ENCODE data around the gene CYP4F8.
"Not testable (repeated sequence)": the region's sequence is repeated elsewhere in the genome, so short reads cannot be mapped to it uniquely, and the experiment has no call there.

CYP4F8 gene, protein sequence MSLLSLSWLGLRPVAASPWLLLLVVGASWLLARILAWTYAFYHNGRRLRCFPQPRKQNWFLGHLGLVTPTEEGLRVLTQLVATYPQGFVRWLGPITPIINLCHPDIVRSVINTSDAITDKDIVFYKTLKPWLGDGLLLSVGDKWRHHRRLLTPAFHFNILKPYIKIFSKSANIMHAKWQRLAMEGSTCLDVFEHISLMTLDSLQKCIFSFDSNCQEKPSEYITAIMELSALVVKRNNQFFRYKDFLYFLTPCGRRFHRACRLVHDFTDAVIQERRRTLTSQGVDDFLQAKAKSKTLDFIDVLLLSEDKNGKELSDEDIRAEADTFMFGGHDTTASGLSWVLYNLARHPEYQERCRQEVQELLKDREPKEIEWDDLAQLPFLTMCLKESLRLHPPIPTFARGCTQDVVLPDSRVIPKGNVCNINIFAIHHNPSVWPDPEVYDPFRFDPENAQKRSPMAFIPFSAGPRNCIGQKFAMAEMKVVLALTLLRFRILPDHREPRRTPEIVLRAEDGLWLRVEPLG

DNA sequence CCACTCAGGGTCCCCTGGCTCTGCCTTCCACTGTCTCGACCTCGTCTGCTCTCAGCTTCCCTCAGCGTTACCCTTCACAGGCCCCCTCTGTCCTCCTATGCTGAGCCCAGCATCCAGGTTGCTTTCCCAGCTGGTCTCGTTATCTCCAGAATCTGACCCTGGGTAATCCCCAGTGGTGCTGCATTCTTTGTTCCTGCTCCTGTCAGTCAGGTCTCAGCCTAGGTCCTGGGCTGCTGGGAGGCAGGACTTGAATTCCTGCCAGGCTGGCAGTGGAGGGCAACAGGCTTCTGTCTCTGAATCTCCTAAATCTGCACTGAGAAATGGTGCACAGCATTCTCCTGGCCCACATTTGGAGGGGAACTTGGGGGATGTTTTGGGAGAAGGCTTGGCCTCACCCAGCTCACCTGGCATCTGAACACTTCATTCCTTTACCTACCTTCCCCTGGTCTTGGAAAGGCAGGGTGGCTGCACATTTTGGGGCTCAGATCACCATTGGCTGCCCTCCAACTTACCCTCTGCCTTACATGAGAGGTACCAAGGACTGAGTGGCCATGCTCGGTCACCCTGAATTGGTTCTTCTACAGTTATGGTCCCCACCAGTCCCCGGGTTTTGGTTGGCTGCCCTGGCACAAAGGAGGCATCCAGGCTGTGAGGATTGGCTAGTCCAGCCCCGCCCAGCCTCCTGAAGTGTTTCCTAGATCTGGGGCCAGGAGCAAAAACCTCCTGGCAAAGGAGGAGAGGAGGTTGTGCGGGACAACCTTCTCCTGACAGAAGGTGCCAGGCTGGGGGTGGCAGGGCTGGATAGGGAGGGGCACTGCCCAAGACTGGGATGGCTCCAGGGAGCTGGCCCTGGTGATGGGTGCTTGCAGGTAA is at the start of gene CYP4F8:
TSS of gene CYP4F8 (plus strand) at position 712 of the 873 bp plus-strand sequence. CDS start 399 bp downstream, outside the sequence.
- DNase-seq = no peak

GRCh38 chr19:15570420-15570819 is 44.6 kb upstream of the CYP4F8 start:
- DNase-seq = no peak

DNA sequence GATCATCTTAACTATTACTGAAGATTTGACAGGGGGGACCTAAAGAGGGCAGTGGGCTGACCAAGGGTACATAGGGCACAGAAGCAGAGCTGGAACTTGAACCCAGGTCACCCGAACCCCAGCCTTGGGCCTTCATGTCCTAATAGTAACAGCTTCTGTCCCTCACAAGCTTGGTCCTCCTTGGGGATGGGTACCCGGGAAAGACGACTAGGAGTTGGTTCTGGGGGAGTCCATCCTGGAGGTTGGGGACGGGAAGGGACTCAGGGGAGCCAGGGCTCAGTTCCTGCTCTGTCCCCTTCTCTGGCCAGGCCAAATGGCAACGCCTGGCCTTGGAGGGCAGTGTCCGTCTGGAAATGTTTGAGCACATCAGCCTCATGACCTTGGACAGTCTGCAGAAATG is 39.6 kb upstream of the CYP4F8 start:
- no peak for DNase-seq

DNA sequence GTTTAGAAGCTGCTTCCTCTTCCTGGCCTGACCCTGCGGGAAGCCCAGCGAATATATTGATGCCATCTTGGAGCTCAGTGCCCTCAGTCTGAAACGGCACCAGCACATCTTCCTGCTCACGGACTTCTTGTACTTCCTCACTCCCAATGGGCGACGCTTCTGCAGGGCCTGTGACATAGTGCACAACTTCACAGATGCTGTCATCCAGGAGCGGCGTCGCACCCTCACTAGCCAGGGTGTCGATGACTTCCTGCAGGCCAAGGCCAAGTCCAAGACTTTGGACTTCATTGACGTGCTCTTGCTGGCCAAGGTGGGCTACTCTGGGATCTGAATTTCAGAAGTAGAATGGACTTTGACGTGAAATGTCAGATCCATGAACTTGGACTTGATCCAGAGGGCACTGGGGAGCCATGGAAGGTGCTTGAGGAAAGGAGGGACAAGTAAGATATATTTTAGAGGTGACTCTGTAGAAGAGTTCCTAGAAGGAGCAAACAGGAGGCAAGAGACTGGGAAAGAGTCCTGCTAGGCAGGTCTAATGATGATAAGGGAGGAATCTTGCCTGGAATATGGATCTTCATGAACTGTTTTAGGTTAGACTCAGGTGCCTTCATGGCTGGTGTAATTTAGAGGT is 38.4 kb upstream of the CYP4F8 start:
- DNase-seq = no peak

GRCh38 chr19:15577184-15577771 is 37.7 kb upstream of the CYP4F8 start:
- DNase-seq = no peak

DNA sequence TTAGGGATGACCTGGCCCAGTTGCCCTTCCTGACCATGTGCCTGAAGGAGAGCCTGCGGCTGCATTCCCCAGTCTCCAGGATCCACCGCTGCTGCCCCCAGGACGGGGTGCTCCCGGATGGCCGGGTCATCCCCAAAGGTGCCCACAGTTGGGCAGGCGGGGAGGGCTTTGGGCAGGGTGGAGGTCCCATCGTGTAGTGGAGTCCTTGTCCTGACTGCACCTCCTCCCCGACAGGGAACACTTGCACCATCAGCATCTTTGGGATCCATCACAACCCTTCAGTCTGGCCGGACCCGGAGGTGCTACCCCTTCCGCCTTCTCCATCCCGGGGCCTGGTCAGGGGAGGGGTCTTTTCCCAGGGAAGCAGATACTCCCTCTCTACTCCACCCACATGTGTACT is 31.7 kb upstream of the CYP4F8 start:
- DNase-seq = no peak

DNA sequence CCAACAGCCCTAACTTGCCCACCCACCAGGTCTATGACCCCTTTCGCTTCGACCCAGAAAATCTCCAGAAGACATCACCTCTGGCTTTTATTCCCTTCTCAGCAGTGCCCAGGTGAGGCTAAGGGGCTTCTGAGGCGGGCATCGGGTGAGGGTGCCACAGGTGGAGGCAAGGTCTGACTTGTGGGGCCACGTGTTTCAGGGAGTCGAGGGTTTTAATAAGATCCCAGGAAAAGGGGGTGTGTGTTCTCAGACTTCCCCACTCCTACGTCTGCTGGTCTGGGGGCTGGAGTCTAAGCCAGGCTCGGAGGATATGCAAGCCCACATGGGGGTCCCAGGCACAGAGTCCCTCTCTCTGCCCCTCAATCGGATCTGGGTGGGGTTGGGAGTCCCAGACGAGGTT is 30.9 kb upstream of the CYP4F8 start:
- DNase-seq = no peak

DNA sequence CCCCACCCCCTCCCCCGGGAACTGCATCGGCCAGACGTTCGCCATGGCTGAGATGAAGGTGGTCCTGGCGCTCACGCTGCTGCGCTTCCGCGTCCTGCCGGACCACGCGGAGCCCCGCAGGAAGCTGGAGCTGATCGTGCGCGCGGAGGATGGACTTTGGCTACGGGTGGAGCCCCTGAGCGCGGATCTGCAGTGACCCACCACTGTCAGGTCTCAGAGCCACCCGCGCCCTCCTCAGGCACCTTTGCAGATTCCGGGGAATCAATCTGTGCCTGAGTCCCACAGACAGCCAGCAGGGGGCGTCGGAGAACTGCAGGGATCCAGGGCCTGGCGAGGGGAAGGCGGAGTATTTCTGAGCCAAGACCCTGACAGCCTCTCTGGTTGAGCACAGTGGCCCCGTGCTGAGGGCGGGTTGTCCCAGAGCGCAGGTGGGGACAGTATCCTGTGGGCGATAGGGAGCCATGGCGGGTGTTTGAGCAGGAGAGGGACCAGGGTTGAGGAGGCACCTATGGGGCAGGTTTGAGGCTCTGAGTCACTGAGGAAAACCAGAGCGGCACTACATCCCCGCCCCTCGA is 30.4 kb upstream of the CYP4F8 start:
- peak; percentile 81 for DNase-seq

- no peak for DNase-seq
Observed at GRCh38 chr19:15587663-15588062, 27.4 kb upstream of the CYP4F8 start.

DNA sequence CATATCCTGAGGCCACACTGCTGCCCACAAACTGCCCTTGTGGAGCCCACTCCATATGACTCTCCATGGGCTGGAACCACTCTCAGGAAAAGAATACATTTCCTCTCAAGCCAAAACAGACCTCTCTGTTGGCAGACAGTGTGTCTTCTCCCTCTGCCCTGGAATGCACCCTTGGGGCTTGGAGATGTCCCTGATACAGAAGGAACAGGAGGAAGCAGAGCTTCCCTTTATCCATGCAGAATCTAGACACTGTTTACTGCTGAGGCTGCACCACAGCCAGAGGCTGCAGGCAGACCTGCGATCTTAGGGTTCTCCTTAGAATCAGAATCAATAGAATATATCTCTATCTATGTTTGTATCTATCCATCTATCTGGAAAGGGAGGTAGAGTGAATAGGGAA is 26.8 kb upstream of the CYP4F8 start:
- no peak for DNase-seq

DNA sequence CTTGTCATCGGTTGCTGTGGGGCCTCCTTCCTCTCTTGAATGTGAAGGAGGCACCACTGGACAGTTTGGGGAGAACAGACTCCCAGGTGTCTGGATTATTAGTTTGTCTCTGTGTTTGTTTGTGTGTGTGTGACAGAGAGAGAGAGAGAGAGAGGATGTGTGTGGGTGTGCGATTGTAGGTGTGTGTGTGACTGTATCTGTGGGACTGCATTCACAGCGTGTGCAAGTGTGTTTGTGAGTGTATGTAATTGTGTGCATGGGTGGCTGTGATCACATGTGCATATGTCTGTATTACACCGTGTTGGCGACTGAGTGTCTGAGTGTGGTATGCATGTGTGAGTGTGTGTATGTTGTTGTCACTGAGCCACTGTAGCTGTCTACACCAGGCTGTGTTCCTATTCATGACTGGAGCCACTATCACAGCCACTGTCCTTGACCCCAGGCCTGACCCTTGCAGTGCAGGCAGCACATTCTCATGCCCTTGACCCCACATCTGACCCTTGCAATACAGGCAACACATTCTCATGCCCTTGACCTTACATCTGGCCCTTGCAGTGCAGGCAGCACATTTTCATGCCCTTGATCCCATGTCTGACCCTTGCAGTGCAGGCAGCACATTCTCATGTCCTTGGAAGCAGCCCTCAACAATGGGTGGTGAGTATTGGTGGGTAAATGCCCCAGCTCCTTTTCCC is 25.1 kb upstream of the CYP4F8 start:
- DNase-seq = no peak

DNA sequence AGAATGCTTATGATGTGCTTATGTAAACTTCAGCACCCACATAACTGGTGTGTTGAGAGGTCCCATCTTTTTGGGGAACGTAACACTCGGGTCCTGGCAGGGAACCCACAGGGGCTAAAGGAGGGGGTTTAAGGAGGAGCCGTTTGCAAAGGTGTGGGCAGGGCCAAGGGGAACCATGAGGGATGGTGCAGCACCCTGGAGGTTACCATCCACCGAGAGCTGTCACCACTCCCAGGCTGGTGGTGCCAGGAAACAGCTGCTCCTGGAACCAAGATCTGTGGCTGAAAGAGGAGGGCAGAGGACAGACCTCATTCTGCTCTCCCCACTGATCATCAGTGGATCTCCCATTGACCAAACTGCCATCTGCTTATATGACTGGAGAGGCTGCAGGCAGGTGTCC is 23.2 kb upstream of the CYP4F8 start:
- DNase-seq = no peak

- DNase-seq = not testable (repeated sequence)
Observed at GRCh38 chr19:15592506-15592905, 22.5 kb upstream of the CYP4F8 start.

DNA sequence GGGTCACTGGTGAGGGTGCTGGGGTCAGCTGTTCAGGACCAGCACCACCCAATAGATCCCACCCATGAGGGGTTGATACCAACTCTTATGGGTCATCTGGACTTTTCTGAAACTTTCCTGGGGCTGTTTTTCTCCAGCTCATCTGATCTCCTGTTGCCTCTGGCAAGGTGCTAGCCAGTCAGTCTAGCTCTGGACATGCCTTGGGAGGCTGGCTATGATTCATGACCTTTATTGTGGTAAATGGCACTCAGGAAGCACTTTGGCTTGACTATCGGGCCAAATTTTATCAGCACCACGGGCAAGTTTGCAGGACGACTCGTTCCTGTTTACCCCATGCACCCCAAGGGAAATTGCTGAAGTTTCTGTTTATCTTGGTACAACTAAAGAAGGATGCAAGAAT is 21.3 kb upstream of the CYP4F8 start:
- DNase-seq = not testable (repeated sequence)

- DNase-seq = no peak
Observed at GRCh38 chr19:15595069-15595468, 19.9 kb upstream of the CYP4F8 start.

DNA sequence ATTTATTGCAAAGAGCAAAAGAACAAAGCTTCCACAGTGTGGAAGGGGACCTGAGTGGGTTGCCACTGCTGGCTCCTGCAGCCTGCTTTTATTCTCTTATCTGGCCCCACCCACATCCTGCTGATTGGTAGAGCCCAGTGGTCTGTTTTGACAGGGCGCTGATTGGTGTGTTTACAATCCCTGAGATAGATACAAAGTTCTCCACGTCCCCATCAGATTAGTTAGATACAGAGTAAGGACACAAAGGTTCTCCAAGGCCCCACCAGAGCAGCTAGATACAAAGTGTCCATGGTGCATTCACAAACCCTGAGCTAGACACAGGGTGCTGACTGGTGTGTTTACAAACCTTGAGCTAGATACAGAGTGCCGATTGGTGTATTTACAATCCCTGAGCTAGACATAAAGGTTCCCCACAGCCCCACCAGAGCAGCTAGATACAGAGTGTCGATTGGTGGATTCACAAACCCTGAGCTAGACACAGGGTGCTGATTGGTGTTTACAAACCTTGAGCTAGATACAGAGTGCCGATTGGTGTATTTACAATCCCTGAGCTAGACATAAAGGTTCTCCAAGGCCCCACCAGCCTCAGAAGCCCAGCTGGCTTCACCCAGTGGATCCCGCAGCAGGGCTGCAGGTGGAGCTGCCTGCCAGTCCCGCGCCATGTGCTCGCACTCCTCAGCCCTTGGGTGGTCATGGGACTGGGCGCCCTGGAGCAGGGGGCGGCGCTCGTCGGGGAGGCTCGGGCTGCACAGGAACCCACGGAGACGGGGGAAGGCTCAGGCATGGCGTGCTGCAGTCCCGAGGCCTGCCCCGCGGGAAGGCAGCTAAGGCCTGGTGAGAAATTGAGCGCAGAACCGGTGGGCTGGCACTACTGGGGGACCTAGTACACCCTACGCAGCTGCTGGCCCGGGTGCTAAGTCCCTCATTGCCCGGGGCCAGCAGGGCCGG is 6.8 kb upstream of the CYP4F8 start:
- DNase-seq = not testable (repeated sequence)

DNA sequence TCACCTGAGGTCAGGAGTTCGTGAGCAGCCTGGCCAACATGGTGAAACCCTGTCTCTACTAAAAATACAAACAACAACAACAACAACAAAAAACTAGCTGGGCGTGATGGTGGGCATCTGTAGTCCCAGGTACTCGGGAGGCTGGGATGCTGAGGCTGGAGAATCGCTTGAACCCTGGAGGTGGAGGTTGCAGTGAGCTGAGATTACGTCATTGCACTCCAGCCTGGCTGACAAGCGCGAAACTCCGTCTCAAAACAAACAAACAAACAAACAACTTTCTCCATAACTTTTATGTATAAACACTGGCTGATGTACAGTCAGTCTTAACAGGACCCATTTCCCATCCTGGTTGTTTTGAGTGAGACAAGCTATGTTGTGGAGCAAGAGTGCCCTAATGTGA is 5.8 kb upstream of the CYP4F8 start:
- DNase-seq = no peak

DNA sequence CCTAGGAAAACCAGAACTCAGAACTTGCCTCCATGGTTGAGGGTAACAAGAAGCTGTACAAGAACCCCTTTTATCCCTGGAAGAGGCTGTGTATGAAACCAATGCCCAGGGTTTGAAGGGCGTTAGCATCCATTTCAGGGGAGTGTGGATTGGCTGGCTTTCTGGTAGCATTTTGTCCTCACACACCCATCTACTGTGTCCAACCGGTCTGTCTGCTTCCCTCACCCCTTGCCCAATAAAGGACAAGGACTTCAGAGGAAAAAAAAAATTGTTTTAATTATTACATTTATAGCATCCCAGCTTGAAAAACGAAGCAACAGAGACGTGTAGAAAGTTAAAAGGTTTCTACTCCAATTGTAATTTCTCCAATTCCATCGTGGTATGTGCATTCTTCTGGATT is 2.7 kb upstream of the CYP4F8 start:
- no peak for DNase-seq

DNA sequence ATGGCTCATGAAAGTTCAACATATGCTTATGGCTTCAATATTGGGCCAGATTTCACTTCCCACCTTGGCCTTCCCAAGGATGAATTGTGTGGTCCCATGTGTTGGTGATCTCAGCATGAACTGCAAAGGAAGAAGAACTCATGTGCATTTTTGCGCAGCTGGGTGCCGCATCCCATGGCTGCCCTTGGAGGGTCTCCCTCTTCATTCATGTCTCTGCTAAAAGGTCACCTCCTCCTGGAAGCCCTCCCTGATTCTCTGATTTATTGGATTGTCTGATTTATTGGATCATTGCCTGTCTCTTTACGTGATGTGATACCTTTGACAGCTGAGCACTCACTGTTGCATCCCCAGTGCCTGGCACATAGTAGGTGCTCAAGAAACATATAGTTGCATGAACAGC is 1.7 kb upstream of the CYP4F8 start:
- DNase-seq = no peak

DNA sequence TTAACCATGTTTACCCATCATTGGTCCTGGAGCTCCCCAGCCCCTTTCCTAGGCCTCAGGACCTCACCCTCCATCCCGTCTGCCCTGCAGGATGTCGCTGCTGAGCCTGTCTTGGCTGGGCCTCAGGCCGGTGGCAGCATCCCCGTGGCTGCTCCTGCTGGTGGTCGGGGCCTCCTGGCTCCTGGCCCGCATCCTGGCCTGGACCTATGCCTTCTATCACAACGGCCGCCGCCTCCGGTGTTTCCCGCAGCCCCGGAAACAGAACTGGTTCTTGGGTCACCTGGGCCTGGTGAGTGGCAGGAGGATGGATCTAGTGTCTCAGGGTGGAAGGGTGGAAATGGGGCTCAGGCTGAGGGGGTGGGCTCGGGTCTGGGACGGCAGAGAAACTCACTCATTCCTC is 508 bp downstream of the CYP4F8 start:
- DNase-seq = no peak

DNA sequence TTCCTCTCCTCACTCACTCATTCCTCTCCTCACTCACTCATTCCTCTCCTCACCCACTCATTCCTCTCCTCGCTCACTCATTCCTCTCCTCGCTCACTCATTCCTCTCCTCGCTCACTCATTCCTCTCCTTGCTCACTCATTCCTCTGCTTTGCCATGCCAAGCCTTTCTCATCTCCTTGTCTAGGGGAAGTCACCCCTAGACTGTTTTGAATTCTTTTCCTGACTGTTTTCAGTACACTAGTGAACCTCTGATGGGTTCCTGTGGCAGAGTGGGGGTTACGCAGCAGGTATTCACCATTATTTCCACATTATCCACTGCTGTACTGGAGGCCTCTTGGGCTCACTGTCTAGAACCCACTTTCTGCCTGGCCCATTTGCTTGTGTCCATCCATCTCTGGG is 1.2 kb downstream of the CYP4F8 start:
- no peak for DNase-seq
